Measurements from ENCODE around the gene FAM229A. TPM values are rescaled to one million over a fixed set of nuclear protein-coding genes. Genes with fewer than 3 reads are reported as not detected.

The FAM229A gene
- total and polyA plus RNA-seq, 2 of the 8 experiments (the other 6 are each of a cell fraction or from before 2014, with no cell fraction given): 4.1 to 4.2 TPM

DNA sequence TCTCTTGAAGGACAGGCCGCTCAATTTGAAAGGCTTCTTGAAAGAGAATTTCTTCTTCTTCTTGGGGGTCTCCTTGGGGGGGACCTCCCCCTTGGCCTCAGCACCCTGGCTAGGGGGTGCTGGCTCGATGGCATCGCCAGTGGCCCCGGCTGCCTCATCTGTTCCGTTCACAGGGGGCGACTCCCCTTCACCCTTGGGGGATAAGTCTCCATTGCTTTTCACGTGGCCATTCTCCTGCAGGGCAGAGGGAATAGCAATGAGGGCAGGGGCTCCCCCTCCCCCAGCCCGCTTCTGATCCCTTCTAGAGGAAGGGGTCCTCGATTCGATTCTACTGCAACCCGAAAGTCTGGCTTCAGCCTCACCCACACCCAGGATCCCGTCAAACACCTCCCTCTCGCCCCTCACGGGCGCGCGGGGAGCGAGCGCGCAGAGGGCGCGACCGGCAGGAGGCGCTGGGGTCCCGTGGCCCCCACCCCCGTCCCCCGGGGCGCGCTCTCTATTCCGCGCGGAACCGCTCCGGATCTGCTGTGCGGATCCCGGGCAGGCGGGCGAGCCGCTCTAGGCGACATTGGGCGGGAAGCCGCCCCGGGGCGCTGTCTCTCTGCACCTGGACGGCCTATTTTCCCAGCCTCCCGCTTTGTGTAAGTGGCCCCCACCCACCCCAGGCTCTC, 27.3 kb downstream of the FAM229A start (continued):
- TF ChIP-seq, protein P1, sequence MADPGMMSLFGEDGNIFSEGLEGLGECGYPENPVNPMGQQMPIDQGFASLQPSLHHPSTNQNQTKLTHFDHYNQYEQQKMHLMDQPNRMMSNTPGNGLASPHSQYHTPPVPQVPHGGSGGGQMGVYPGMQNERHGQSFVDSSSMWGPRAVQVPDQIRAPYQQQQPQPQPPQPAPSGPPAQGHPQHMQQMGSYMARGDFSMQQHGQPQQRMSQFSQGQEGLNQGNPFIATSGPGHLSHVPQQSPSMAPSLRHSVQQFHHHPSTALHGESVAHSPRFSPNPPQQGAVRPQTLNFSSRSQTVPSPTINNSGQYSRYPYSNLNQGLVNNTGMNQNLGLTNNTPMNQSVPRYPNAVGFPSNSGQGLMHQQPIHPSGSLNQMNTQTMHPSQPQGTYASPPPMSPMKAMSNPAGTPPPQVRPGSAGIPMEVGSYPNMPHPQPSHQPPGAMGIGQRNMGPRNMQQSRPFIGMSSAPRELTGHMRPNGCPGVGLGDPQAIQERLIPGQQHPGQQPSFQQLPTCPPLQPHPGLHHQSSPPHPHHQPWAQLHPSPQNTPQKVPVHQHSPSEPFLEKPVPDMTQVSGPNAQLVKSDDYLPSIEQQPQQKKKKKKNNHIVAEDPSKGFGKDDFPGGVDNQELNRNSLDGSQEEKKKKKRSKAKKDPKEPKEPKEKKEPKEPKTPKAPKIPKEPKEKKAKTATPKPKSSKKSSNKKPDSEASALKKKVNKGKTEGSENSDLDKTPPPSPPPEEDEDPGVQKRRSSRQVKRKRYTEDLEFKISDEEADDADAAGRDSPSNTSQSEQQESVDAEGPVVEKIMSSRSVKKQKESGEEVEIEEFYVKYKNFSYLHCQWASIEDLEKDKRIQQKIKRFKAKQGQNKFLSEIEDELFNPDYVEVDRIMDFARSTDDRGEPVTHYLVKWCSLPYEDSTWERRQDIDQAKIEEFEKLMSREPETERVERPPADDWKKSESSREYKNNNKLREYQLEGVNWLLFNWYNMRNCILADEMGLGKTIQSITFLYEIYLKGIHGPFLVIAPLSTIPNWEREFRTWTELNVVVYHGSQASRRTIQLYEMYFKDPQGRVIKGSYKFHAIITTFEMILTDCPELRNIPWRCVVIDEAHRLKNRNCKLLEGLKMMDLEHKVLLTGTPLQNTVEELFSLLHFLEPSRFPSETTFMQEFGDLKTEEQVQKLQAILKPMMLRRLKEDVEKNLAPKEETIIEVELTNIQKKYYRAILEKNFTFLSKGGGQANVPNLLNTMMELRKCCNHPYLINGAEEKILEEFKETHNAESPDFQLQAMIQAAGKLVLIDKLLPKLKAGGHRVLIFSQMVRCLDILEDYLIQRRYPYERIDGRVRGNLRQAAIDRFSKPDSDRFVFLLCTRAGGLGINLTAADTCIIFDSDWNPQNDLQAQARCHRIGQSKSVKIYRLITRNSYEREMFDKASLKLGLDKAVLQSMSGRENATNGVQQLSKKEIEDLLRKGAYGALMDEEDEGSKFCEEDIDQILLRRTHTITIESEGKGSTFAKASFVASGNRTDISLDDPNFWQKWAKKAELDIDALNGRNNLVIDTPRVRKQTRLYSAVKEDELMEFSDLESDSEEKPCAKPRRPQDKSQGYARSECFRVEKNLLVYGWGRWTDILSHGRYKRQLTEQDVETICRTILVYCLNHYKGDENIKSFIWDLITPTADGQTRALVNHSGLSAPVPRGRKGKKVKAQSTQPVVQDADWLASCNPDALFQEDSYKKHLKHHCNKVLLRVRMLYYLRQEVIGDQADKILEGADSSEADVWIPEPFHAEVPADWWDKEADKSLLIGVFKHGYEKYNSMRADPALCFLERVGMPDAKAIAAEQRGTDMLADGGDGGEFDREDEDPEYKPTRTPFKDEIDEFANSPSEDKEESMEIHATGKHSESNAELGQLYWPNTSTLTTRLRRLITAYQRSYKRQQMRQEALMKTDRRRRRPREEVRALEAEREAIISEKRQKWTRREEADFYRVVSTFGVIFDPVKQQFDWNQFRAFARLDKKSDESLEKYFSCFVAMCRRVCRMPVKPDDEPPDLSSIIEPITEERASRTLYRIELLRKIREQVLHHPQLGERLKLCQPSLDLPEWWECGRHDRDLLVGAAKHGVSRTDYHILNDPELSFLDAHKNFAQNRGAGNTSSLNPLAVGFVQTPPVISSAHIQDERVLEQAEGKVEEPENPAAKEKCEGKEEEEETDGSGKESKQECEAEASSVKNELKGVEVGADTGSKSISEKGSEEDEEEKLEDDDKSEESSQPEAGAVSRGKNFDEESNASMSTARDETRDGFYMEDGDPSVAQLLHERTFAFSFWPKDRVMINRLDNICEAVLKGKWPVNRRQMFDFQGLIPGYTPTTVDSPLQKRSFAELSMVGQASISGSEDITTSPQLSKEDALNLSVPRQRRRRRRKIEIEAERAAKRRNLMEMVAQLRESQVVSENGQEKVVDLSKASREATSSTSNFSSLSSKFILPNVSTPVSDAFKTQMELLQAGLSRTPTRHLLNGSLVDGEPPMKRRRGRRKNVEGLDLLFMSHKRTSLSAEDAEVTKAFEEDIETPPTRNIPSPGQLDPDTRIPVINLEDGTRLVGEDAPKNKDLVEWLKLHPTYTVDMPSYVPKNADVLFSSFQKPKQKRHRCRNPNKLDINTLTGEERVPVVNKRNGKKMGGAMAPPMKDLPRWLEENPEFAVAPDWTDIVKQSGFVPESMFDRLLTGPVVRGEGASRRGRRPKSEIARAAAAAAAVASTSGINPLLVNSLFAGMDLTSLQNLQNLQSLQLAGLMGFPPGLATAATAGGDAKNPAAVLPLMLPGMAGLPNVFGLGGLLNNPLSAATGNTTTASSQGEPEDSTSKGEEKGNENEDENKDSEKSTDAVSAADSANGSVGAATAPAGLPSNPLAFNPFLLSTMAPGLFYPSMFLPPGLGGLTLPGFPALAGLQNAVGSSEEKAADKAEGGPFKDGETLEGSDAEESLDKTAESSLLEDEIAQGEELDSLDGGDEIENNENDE (IDR thresholded peaks at IDR 0.05; ENCODE audit: insufficient replicate concordance, low read length): no peak
- TF ChIP-seq RXRA (IDR thresholded peaks at IDR 0.05; ENCODE audit: insufficient read depth, low read depth, low read length) (no peak), KDM5A (IDR thresholded peaks at IDR 0.05; ENCODE audit: low read length) (no peak), KDM1A (IDR thresholded peaks at IDR 0.05; ENCODE audit: borderline replicate concordance, low read length) (no peak), RBBP5 (IDR thresholded peaks at IDR 0.05; ENCODE audit: borderline replicate concordance, low read depth, low read length) (no peak), SAP30 (IDR thresholded peaks at IDR 0.05; ENCODE audit: insufficient read depth, insufficient replicate concordance, low read length) (no peak), SUZ12 (IDR thresholded peaks at IDR 0.05; ENCODE audit: low read length) (no peak)
- TF ChIP-seq, protein P2, sequence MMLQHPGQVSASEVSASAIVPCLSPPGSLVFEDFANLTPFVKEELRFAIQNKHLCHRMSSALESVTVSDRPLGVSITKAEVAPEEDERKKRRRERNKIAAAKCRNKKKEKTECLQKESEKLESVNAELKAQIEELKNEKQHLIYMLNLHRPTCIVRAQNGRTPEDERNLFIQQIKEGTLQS (IDR thresholded peaks at IDR 0.05; ENCODE audit: insufficient read depth, low read depth, low read length): no peak
- TF ChIP-seq, protein P3, sequence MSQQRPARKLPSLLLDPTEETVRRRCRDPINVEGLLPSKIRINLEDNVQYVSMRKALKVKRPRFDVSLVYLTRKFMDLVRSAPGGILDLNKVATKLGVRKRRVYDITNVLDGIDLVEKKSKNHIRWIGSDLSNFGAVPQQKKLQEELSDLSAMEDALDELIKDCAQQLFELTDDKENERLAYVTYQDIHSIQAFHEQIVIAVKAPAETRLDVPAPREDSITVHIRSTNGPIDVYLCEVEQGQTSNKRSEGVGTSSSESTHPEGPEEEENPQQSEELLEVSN (IDR thresholded peaks at IDR 0.05): no peak
